ENCODE data around the gene FKBP2.

FKBP2 gene

GRCh38 chr11:64218628-64219353 is 22.1 kb upstream of the FKBP2 start:
- Histone ChIP-seq H3K4me2 (no peak overlapping the region), H3K4me3 (no peak overlapping the region), H3K36me3 (peaks cover 83% of the 10 kb centered on the region), H3K9me3 (no peaks in the 10 kb centered on the region), H3K27me3 (no peaks in the 10 kb centered on the region), H4K20me1 (peaks cover 55% of the 10 kb centered on the region), H3K27ac (peak overlapping the region; percentile 35; the same call in 1 of the 2 replicates), H3K9ac (peak overlapping the region; percentile 29; the same call in 1 of the 2 replicates), H3K4me1 (peaks cover 71% of the 10 kb centered on the region)
- no peak for TF ChIP-seq Cebpa-rat (IDR thresholded peaks at IDR 0.05)

GRCh38 chr11:64219354-64219684 is 21.6 kb upstream of the FKBP2 start:
- Histone ChIP-seq H3K36me3 (peaks cover 84% of the 10 kb centered on the region), H3K4me2 (no peak overlapping the region), H4K20me1 (peaks cover 60% of the 10 kb centered on the region), H3K4me3 (no peak overlapping the region), H3K9ac (peak overlapping the region; percentile 29; the same call in 1 of the 2 replicates), H3K27me3 (no peaks in the 10 kb centered on the region), H3K27ac (peak overlapping the region; percentile 35; the same call in 1 of the 2 replicates), H3K4me1 (peaks cover 71% of the 10 kb centered on the region), H3K9me3 (no peaks in the 10 kb centered on the region)
- no peak for TF ChIP-seq Cebpa-rat (IDR thresholded peaks at IDR 0.05)

GRCh38 chr11:64219755-64220154 is 21.1 kb upstream of the FKBP2 start:
- no peaks in the 10 kb centered on the region for H3K9me3 ChIP-seq
- no peak overlapping the region for H3K4me3 ChIP-seq
- H3K4me1 ChIP-seq: peaks cover 71% of the 10 kb centered on the region
- H3K27me3 ChIP-seq: no peaks in the 10 kb centered on the region
- H3K27ac ChIP-seq: peak overlapping the region; percentile 18; the same call in 1 of the 2 replicates
- no peak overlapping the region for H3K4me2 ChIP-seq
- no peak overlapping the region for H3K9ac ChIP-seq
- H4K20me1 ChIP-seq: peaks cover 65% of the 10 kb centered on the region
- H3K36me3 ChIP-seq: peaks cover 85% of the 10 kb centered on the region
- TF ChIP-seq Cebpa-rat (IDR thresholded peaks at IDR 0.05): no peak

- H3K36me3 ChIP-seq: peaks cover 84% of the 10 kb centered on the region
- H3K27ac ChIP-seq: no peak overlapping the region
- no peak for TF ChIP-seq Cebpa-rat (IDR thresholded peaks at IDR 0.05)
- peaks cover 71% of the 10 kb centered on the region for H3K4me1 ChIP-seq
- H4K20me1 ChIP-seq: peaks cover 70% of the 10 kb centered on the region
- no peaks in the 10 kb centered on the region for H3K9me3 ChIP-seq
- no peak overlapping the region for H3K4me2 ChIP-seq
- no peaks in the 10 kb centered on the region for H3K27me3 ChIP-seq
- no peak overlapping the region for H3K4me3 ChIP-seq
- H3K9ac ChIP-seq: no peak overlapping the region
These were observed 20.6 kb upstream of the FKBP2 start for GRCh38 chr11:64220271-64220670.

- H3K9me3 ChIP-seq: no peaks in the 10 kb centered on the region
- no peak overlapping the region for H3K4me3 ChIP-seq
- peaks cover 72% of the 10 kb centered on the region for H4K20me1 ChIP-seq
- no peak for TF ChIP-seq Cebpa-rat (IDR thresholded peaks at IDR 0.05)
- peaks cover 70% of the 10 kb centered on the region for H3K4me1 ChIP-seq
- H3K27me3 ChIP-seq: no peaks in the 10 kb centered on the region
- no peak overlapping the region for H3K4me2 ChIP-seq
- H3K27ac ChIP-seq: no peak overlapping the region
- no peak overlapping the region for H3K9ac ChIP-seq
- peaks cover 84% of the 10 kb centered on the region for H3K36me3 ChIP-seq
These were observed 20.1 kb upstream of the FKBP2 start for GRCh38 chr11:64220798-64221197.

- Histone ChIP-seq H3K9ac (no peak overlapping the region), H3K4me1 (peaks cover 62% of the 10 kb centered on the region)
These were observed 18.3 kb upstream of the FKBP2 start for GRCh38 chr11:64222651-64223000.

GRCh38 chr11:64223001-64223651 is 17.8 kb upstream of the FKBP2 start:
- Histone ChIP-seq H3K4me1 (peaks cover 62% of the 10 kb centered on the region), H3K27ac (0 out of 2 replicates have a peak overlapping the region, but pooled peaks have one; percentile 5), H3K36me3 (peaks cover 69% of the 10 kb centered on the region), H3K4me2 (no peak overlapping the region), H3K4me3 (no peak overlapping the region), H3K9ac (0 out of 2 replicates have a peak overlapping the region, but pooled peaks have one; percentile 30), H3K27me3 (no peaks in the 10 kb centered on the region), H4K20me1 (peaks cover 59% of the 10 kb centered on the region), H3K9me3 (no peaks in the 10 kb centered on the region)
- TF ChIP-seq Cebpa-rat (IDR thresholded peaks at IDR 0.05): no peak

More at GRCh38 chr11:64222651-64223000, 18.3 kb upstream of the FKBP2 start:
- no peak overlapping the region for H3K4me2 ChIP-seq
- no peaks in the 10 kb centered on the region for H3K27me3 ChIP-seq
- no peak overlapping the region for H3K27ac ChIP-seq
- TF ChIP-seq Cebpa-rat (IDR thresholded peaks at IDR 0.05): no peak
- no peak overlapping the region for H3K4me3 ChIP-seq
- no peaks in the 10 kb centered on the region for H3K9me3 ChIP-seq
- peaks cover 74% of the 10 kb centered on the region for H3K36me3 ChIP-seq
- H4K20me1 ChIP-seq: peaks cover 63% of the 10 kb centered on the region

- Histone ChIP-seq H3K9me3 (no peaks in the 10 kb centered on the region), H3K27me3 (no peaks in the 10 kb centered on the region), H3K4me3 (peak overlapping the region; percentile 79; the same call in 1 of the 2 replicates), H3K27ac (peak overlapping the region; percentile 95), H3K9ac (peak overlapping the region; percentile 89), H3K4me1 (peaks cover 62% of the 10 kb centered on the region), H3K4me2 (peak overlapping the region; percentile 99), H3K36me3 (peaks cover 57% of the 10 kb centered on the region), H4K20me1 (peaks cover 48% of the 10 kb centered on the region)
- TF ChIP-seq Cebpa-rat (IDR thresholded peaks at IDR 0.05): no peak
These were observed 16.6 kb upstream of the FKBP2 start for GRCh38 chr11:64224151-64224890.

- Histone ChIP-seq H4K20me1 (peaks cover 40% of the 10 kb centered on the region), H3K27ac (peak overlapping the region; percentile 95)
These were observed 15.8 kb upstream of the FKBP2 start for GRCh38 chr11:64224891-64225607.

More at GRCh38 chr11:64224891-64225607, 15.8 kb upstream of the FKBP2 start:
- Histone ChIP-seq H3K9ac (peak overlapping the region; percentile 89), H3K4me1 (peaks cover 66% of the 10 kb centered on the region), H3K4me3 (peak overlapping the region; percentile 79), H3K36me3 (peaks cover 50% of the 10 kb centered on the region), H3K4me2 (peak overlapping the region; percentile 99), H3K9me3 (no peaks in the 10 kb centered on the region), H3K27me3 (no peaks in the 10 kb centered on the region)
- TF ChIP-seq Cebpa-rat (IDR thresholded peaks at IDR 0.05): no peak

Data from BLaER1 (cell line).